Brain microvascular endothelial cell (primary cell): Measurements from ENCODE around the gene ITCH.

Source experiments
- DNase-seq: peaks from one replicate; pipeline ENCODE4 v3.0.0-alpha.2; 2020
- H3K27ac ChIP-seq: fragments of 250-450 bp; sonication (Bioruptor Pico); 2 replicates; pipeline ENCODE4 v1.5.1; 2020; ENCODE audit warnings: mild to moderate bottlenecking, moderate library complexity
- H3K27me3 ChIP-seq: fragments of 250-450 bp; sonication (Bioruptor Pico); replicated peaks from 2 replicates; pipeline ENCODE4 v1.5.1; 2020; ENCODE audit warnings: mild to moderate bottlenecking
- H3K36me3 ChIP-seq: fragments of 250-450 bp; sonication (Bioruptor Pico); replicated peaks from 2 replicates; pipeline ENCODE4 v1.5.1; 2020; ENCODE audit warnings: mild to moderate bottlenecking
- H3K4me3 ChIP-seq: 2 replicates; pipeline ENCODE4 v1.5.1; 2011; ENCODE audit warnings: low read depth, mild to moderate bottlenecking, control low read depth, low read length, moderate library complexity
- CTCF ChIP-seq: IDR thresholded peaks from 2 replicates; pipeline ENCODE4 v1.5.1; 2011; ENCODE audit warnings: low read depth, mild to moderate bottlenecking, moderate library complexity, low read length, control low read depth, inconsistent platforms; ENCODE audit errors: missing control alignments
- in situ Hi-C: cut with HindIII; loops from 2 replicates; pipeline ENCODE4 v1.10.0; 2017; ENCODE audit warnings: low sequenced_read_pairs, low pct_ligation_motif_present

The ITCH gene

GRCh38 chr20:34547844-34548613 is 185.0 kb downstream of the ITCH start:
- Histone ChIP-seq H3K36me3 (no peaks in the 10 kb centered on the region), H3K27me3 (no peaks in the 10 kb centered on the region), H3K4me3 (no peak overlapping the region), H3K27ac (no peak overlapping the region)
- in situ Hi-C loops = no loop called here
- TF ChIP-seq CTCF = no peak
- DNase-seq = no peak

DNA sequence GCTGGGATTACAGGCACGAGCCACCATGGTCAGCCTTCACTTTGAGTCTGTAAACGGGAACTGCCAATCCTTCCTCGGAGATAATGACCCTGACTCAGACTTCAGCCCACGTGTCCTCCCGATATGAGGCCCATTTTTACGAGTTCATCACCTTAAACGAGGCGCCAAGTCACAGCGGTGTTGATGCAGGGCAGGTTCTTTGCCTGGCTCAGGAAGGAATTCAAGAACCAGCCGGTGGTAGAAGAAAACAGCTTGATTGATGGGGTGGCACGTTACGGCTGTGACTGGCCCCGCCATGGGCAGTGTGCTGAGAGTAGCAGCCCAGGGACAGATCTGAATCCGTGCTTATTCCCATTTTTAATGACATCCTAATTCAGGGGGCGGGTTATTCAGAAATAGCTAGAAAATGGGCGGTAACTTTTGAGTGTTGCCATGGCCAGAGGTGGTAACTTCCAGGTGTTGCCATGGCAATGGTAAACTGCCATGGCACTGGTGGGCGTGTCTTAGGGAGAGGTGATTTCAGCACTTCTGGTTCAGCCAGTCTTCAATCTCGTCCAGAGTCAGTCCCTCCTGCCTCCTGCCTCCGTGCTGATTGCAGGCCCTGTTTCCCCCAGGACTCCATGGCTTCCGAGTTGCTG is 186.3 kb downstream of the ITCH start:
- Histone ChIP-seq H3K27ac (no peak overlapping the region), H3K27me3 (no peaks in the 10 kb centered on the region), H3K4me3 (no peak overlapping the region), H3K36me3 (no peaks in the 10 kb centered on the region)
- no peak for DNase-seq
- no peak for TF ChIP-seq CTCF
- in situ Hi-C loops = no loop called here

- no peak for DNase-seq
- H3K36me3 ChIP-seq = no peaks in the 10 kb centered on the region
- no peak overlapping the region for H3K27ac ChIP-seq
- H3K27me3 ChIP-seq = no peaks in the 10 kb centered on the region
- no peak for TF ChIP-seq CTCF
- in situ Hi-C loops = no loop called here
- H3K4me3 ChIP-seq = no peak overlapping the region
These were observed 186.8 kb downstream of the ITCH start for GRCh38 chr20:34549929-34550305.

- no peaks in the 10 kb centered on the region for H3K36me3 ChIP-seq
- in situ Hi-C loops = no loop called here
- H3K27me3 ChIP-seq = no peaks in the 10 kb centered on the region
- H3K4me3 ChIP-seq = no peak overlapping the region
- TF ChIP-seq CTCF = no peak
- DNase-seq = no peak
- no peak overlapping the region for H3K27ac ChIP-seq
These were observed 189.5 kb downstream of the ITCH start for GRCh38 chr20:34552569-34552968.

GRCh38 chr20:34553366-34553867 is 190.3 kb downstream of the ITCH start:
- in situ Hi-C loops = no loop called here
- H3K27ac ChIP-seq = no peak overlapping the region
- H3K4me3 ChIP-seq = no peak overlapping the region
- no peaks in the 10 kb centered on the region for H3K36me3 ChIP-seq
- no peak for DNase-seq
- no peak for TF ChIP-seq CTCF
- no peaks in the 10 kb centered on the region for H3K27me3 ChIP-seq
